Effector memory CD4-positive, alpha-beta T cell (primary cell): ENCODE data around the gene FBXO31.
A peak's percentile ranks its signal among the peaks of the same experiment; 100 is the strongest.
"Not testable (repeated sequence)": the region's sequence is repeated elsewhere in the genome, so short reads cannot be mapped to it uniquely, and the experiment has no call there.

Source experiments
- DNase-seq, 3 donors: peaks; one replicate each; pipeline ENCODE4 v3.0.0-alpha.2; 2020
- H3K27ac ChIP-seq: 2 replicates; pipeline ENCODE4 v1.7.0; 2013; ENCODE audit warnings: mild to moderate bottlenecking, low read length, moderate library complexity; ENCODE audit not compliant: insufficient read depth, poor library complexity, severe bottlenecking
- H3K27me3 ChIP-seq: replicated peaks from 2 replicates; pipeline ENCODE4 v1.7.0; 2013; ENCODE audit warnings: mild to moderate bottlenecking, low read length; ENCODE audit not compliant: insufficient read depth, control insufficient read depth, poor library complexity, severe bottlenecking
- H3K36me3 ChIP-seq: 2 replicates; pipeline ENCODE4 v1.7.0; 2013; ENCODE audit warnings: mild to moderate bottlenecking, low read length, moderate library complexity; ENCODE audit not compliant: control insufficient read depth, insufficient read depth
- H3K4me1 ChIP-seq: 2 replicates; pipeline ENCODE4 v1.7.0; 2013; ENCODE audit warnings: low read length, mild to moderate bottlenecking; ENCODE audit not compliant: control insufficient read depth, insufficient read depth, poor library complexity, severe bottlenecking
- H3K4me3 ChIP-seq: 2 replicates; pipeline ENCODE4 v1.7.0; 2013; ENCODE audit warnings: low read length, low read depth, mild to moderate bottlenecking; ENCODE audit not compliant: insufficient read depth, poor library complexity, severe bottlenecking
- H3K9me3 ChIP-seq: 2 replicates; pipeline ENCODE4 v1.7.0; 2013; ENCODE audit warnings: mild to moderate bottlenecking, low read length, moderate library complexity; ENCODE audit not compliant: control insufficient read depth

The FBXO31 gene

GRCh38 chr16:87393680-87394055 lies 10.1 kb upstream of the FBXO31 start:
- H3K27me3 ChIP-seq: no peaks in the 10 kb centered on the region
- H3K4me3 ChIP-seq: peak overlapping the region; percentile 80
- DNase-seq: no peak
- H3K9me3 ChIP-seq: no peaks in the 10 kb centered on the region
- peak overlapping the region; percentile 75 for H3K27ac ChIP-seq
- peaks cover 25% of the 10 kb centered on the region for H3K4me1 ChIP-seq
- no peaks in the 10 kb centered on the region for H3K36me3 ChIP-seq

GRCh38 chr16:87392821-87393679 lies 9.5 kb upstream of the FBXO31 start:
- DNase-seq: peak in 1 of 3 donors; percentile 25
- no peaks in the 10 kb centered on the region for H3K36me3 ChIP-seq
- no peaks in the 10 kb centered on the region for H3K9me3 ChIP-seq
- H3K27me3 ChIP-seq: no peaks in the 10 kb centered on the region
- peak overlapping the region; percentile 75 for H3K27ac ChIP-seq
- peaks cover 25% of the 10 kb centered on the region for H3K4me1 ChIP-seq
- peak overlapping the region; percentile 80 for H3K4me3 ChIP-seq

- peak within 1 kb of the TSS; percentile 80 for H3K4me3 ChIP-seq
- H3K27ac ChIP-seq: peak within 1 kb of the TSS; percentile 78
- DNase-seq: peak; percentile 96 to 97 (median 97)
- H3K27me3 ChIP-seq: no peaks in the 10 kb centered on the region
- no peaks in the 10 kb centered on the region for H3K9me3 ChIP-seq
- H3K4me1 ChIP-seq: peaks cover 33% of the 10 kb centered on the region
- no peaks in the 10 kb centered on the region for H3K36me3 ChIP-seq
Measured at GRCh38 chr16:87391950-87392820, 8.6 kb upstream of the FBXO31 start, which contains the start of gene MAP1LC3B. TSS of gene MAP1LC3B (plus strand) at chr16:87392336. CDS start at chr16:87392428, 92 bp downstream.

GRCh38 chr16:87391324-87391949 lies 7.9 kb upstream of the FBXO31 start:
- Histone ChIP-seq H3K9me3 (no peaks in the 10 kb centered on the region), H3K27me3 (no peaks in the 10 kb centered on the region), H3K4me1 (peaks cover 37% of the 10 kb centered on the region), H3K36me3 (no peaks in the 10 kb centered on the region), H3K4me3 (peak overlapping the region; percentile 54), H3K27ac (peak overlapping the region; percentile 78)
- no peak for DNase-seq

- Histone ChIP-seq H3K4me1 (peaks cover 37% of the 10 kb centered on the region), H3K27me3 (no peaks in the 10 kb centered on the region), H3K9me3 (no peaks in the 10 kb centered on the region), H3K27ac (no peak overlapping the region), H3K36me3 (no peaks in the 10 kb centered on the region), H3K4me3 (no peak overlapping the region)
- no peak for DNase-seq
Measured at GRCh38 chr16:87390641-87391323, 7.2 kb upstream of the FBXO31 start.

- H3K4me1 ChIP-seq: peaks cover 36% of the 10 kb centered on the region
- H3K36me3 ChIP-seq, H3K27me3 ChIP-seq, H3K9me3 ChIP-seq, H3K4me3 ChIP-seq, H3K27ac ChIP-seq, DNase-seq: not testable (repeated sequence)
Measured at GRCh38 chr16:87389914-87390313, 6.3 kb upstream of the FBXO31 start.

- no peaks in the 10 kb centered on the region for H3K36me3 ChIP-seq
Measured at GRCh38 chr16:87389245-87389644, 5.7 kb upstream of the FBXO31 start.

GRCh38 chr16:87388818-87389134 lies 5.2 kb upstream of the FBXO31 start:
- Histone ChIP-seq H3K27ac (peak overlapping the region; percentile 63), H3K9me3 (no peaks in the 10 kb centered on the region), H3K36me3 (no peaks in the 10 kb centered on the region), H3K4me1 (peaks cover 33% of the 10 kb centered on the region), H3K27me3 (no peaks in the 10 kb centered on the region), H3K4me3 (peak overlapping the region; percentile 14)
- no peak for DNase-seq

More at GRCh38 chr16:87389245-87389644, 5.7 kb upstream of the FBXO31 start:
- no peaks in the 10 kb centered on the region for H3K9me3 ChIP-seq
- H3K4me3 ChIP-seq: no peak overlapping the region
- H3K27me3 ChIP-seq: no peaks in the 10 kb centered on the region
- peaks cover 35% of the 10 kb centered on the region for H3K4me1 ChIP-seq
- no peak for DNase-seq
- H3K27ac ChIP-seq: no peak overlapping the region

- Histone ChIP-seq H3K4me1 (peaks cover 27% of the 10 kb centered on the region), H3K9me3 (no peaks in the 10 kb centered on the region)
Measured at GRCh38 chr16:87387942-87388817, 4.6 kb upstream of the FBXO31 start.

More at GRCh38 chr16:87387942-87388817, 4.6 kb upstream of the FBXO31 start:
- H3K27ac ChIP-seq: peak overlapping the region; percentile 63
- peak; percentile 83 to 87 (median 86) for DNase-seq
- peak overlapping the region; percentile 14 for H3K4me3 ChIP-seq
- no peaks in the 10 kb centered on the region for H3K27me3 ChIP-seq
- no peaks in the 10 kb centered on the region for H3K36me3 ChIP-seq
